VCaP (cell line): Measurements from ENCODE around the gene ANO9.
A peak's percentile ranks its signal among the peaks of the same experiment; 100 is the strongest.

Experiments used
- H3K27ac ChIP-seq: fragments of 450-650 bp; 2 replicates; pipeline ENCODE4 v1.5.1; 2017
- CTCF ChIP-seq: fragments of 450-650 bp; conservative IDR thresholded peaks from 2 replicates; pipeline ENCODE4 v1.5.1; 2017; ENCODE audit warnings: mild to moderate bottlenecking, moderate library complexity

Gene ANO9

GRCh38 chr11:449889-450808, 8.3 kb upstream of the ANO9 start, which contains the start of gene PTDSS2:
Gene PTDSS2 (plus strand): TSS chr11:450279. CDS start chr11:450456, 177 bp downstream.
- TF ChIP-seq CTCF: no peak
- peak within 1 kb of the TSS; percentile 85 for H3K27ac ChIP-seq

- TF ChIP-seq CTCF: peak; percentile 92
- H3K27ac ChIP-seq: peak overlapping the region; percentile 85
These were observed 6.3 kb upstream of the ANO9 start for GRCh38 chr11:447923-448731.

- peak overlapping the region; percentile 23; the same call in 1 of the 2 replicates for H3K27ac ChIP-seq
- no peak for TF ChIP-seq CTCF
These were observed 5.1 kb upstream of the ANO9 start for GRCh38 chr11:446891-447290.

GRCh38 chr11:445765-446588, 4.2 kb upstream of the ANO9 start:
- TF ChIP-seq CTCF: no peak
- peak overlapping the region; percentile 23 for H3K27ac ChIP-seq

GRCh38 chr11:444396-445144, 2.8 kb upstream of the ANO9 start:
- H3K27ac ChIP-seq: peak overlapping the region; percentile 27
- TF ChIP-seq CTCF: no peak

- TF ChIP-seq CTCF: no peak
- H3K27ac ChIP-seq: peak overlapping the region; percentile 27
These were observed 1.9 kb upstream of the ANO9 start for GRCh38 chr11:443542-444199.
